ENCODE results near the gene SLC4A1. TPM values are rescaled to one million over a fixed set of nuclear protein-coding genes. Genes with fewer than 3 reads are reported as not detected.

The SLC4A1 gene
- total and polyA plus RNA-seq, 2 experiments from 2014 or later = not detected

- no peaks in the 10 kb centered on the region for H3K36me3 ChIP-seq (ENCODE audit: low read depth)
- in situ Hi-C loops (cut with MboI) = no loop called here
- no peak overlapping the region for H2AFZ ChIP-seq
- no peaks in the 10 kb centered on the region for H3K79me2 ChIP-seq (ENCODE audit: insufficient read depth)
- 81 to 83% methylated on average over 17 of the region's 17 CpGs for whole genome bisulfite sequencing, 2 experiments (ENCODE audit: low coverage in 1 of 2, low lambda C conversion rate in 2 of 2, missing lambda C conversion rate in 2 of 2)
- DNase-seq = no peak
- H3K9ac ChIP-seq = no peak overlapping the region
- H3K27ac ChIP-seq = no peak overlapping the region
- no peaks in the 10 kb centered on the region for H3K9me3 ChIP-seq (ENCODE audit: low read depth)
- H3K4me3 ChIP-seq = no peak overlapping the region
- no peaks in the 10 kb centered on the region for H4K20me1 ChIP-seq (ENCODE audit: insufficient read depth)
- no peaks in the 10 kb centered on the region for H3K9me2 ChIP-seq (ENCODE audit: insufficient read depth)
- peaks cover 7% of the 10 kb centered on the region; the same call in 1 of the 2 replicates for H3K27me3 ChIP-seq (replicated peaks; ENCODE audit: insufficient read depth)
- H3F3A ChIP-seq (ENCODE audit: insufficient read depth) = no peaks in the 10 kb centered on the region
- H3K4me1 ChIP-seq (ENCODE audit: insufficient read depth) = no peaks in the 10 kb centered on the region
- no peak for TF ChIP-seq EZH2phosphoT487 (IDR thresholded peaks at IDR 0.05; ENCODE audit: insufficient read depth, low read depth)
- no peak for TF ChIP-seq EZH2 (IDR thresholded peaks at IDR 0.05; ENCODE audit: insufficient read depth, poor library complexity, severe bottlenecking)
- H3K4me2 ChIP-seq (ENCODE audit: unreplicated experiment) = no peak overlapping the region
These were observed 9.1 kb downstream of the SLC4A1 start for GRCh38 chr17:44258811-44259351.

GRCh38 chr17:44257815-44258760 lies 9.8 kb downstream of the SLC4A1 start:
- Histone ChIP-seq H4K20me1 (ENCODE audit: insufficient read depth) (no peaks in the 10 kb centered on the region), H3K79me2 (ENCODE audit: insufficient read depth) (no peaks in the 10 kb centered on the region), H3K4me1 (ENCODE audit: insufficient read depth) (no peaks in the 10 kb centered on the region), H3K27ac (no peak overlapping the region), H3K4me2 (ENCODE audit: unreplicated experiment) (no peak overlapping the region), H3K4me3 (no peak overlapping the region), H3K9me2 (ENCODE audit: insufficient read depth) (no peaks in the 10 kb centered on the region), H3K9ac (no peak overlapping the region), H3F3A (ENCODE audit: insufficient read depth) (no peaks in the 10 kb centered on the region), H3K27me3 (replicated peaks; ENCODE audit: insufficient read depth) (peaks cover 7% of the 10 kb centered on the region; the same call in 1 of the 2 replicates), H3K9me3 (ENCODE audit: low read depth) (no peaks in the 10 kb centered on the region), H3K36me3 (ENCODE audit: low read depth) (no peaks in the 10 kb centered on the region), H2AFZ (no peak overlapping the region)
- no peak for DNase-seq
- in situ Hi-C loops (cut with MboI) = no loop called here
- WGBS, 2 experiments (ENCODE audit: low coverage in 1 of 2, low lambda C conversion rate in 2 of 2, missing lambda C conversion rate in 2 of 2) = 80 to 81% methylated on average over 19 to 23 of the region's 23 CpGs
- no peak for TF ChIP-seq EZH2 (IDR thresholded peaks at IDR 0.05; ENCODE audit: insufficient read depth, poor library complexity, severe bottlenecking)
- no peak for TF ChIP-seq EZH2phosphoT487 (IDR thresholded peaks at IDR 0.05; ENCODE audit: insufficient read depth, low read depth)

GRCh38 chr17:44256671-44257070 lies 11.3 kb downstream of the SLC4A1 start:
- H3K79me2 ChIP-seq (ENCODE audit: insufficient read depth) = no peaks in the 10 kb centered on the region
- in situ Hi-C loops (cut with MboI) = no loop called here
- no peak overlapping the region for H3K27ac ChIP-seq
- H3K4me2 ChIP-seq (ENCODE audit: unreplicated experiment) = no peak overlapping the region
- no peak overlapping the region for H3K9ac ChIP-seq
- peaks cover 7% of the 10 kb centered on the region; the same call in 1 of the 2 replicates for H3K27me3 ChIP-seq (replicated peaks; ENCODE audit: insufficient read depth)
- H3K9me3 ChIP-seq (ENCODE audit: low read depth) = no peaks in the 10 kb centered on the region
- H3K36me3 ChIP-seq (ENCODE audit: low read depth) = no peaks in the 10 kb centered on the region
- no peaks in the 10 kb centered on the region for H4K20me1 ChIP-seq (ENCODE audit: insufficient read depth)
- H3K9me2 ChIP-seq (ENCODE audit: insufficient read depth) = no peaks in the 10 kb centered on the region
- no peak for DNase-seq
- no peak for TF ChIP-seq EZH2phosphoT487 (IDR thresholded peaks at IDR 0.05; ENCODE audit: insufficient read depth, low read depth)
- no peak for TF ChIP-seq EZH2 (IDR thresholded peaks at IDR 0.05; ENCODE audit: insufficient read depth, poor library complexity, severe bottlenecking)
- H3K4me1 ChIP-seq (ENCODE audit: insufficient read depth) = no peaks in the 10 kb centered on the region
- H2AFZ ChIP-seq = no peak overlapping the region
- no peaks in the 10 kb centered on the region for H3F3A ChIP-seq (ENCODE audit: insufficient read depth)
- WGBS, 2 experiments (ENCODE audit: low coverage in 1 of 2, low lambda C conversion rate in 2 of 2, missing lambda C conversion rate in 2 of 2) = 39 to 56% methylated on average over 4 of the region's 4 CpGs
- H3K4me3 ChIP-seq = no peak overlapping the region

- Histone ChIP-seq H3K4me3 (no peak overlapping the region), H3K9me3 (ENCODE audit: low read depth) (no peaks in the 10 kb centered on the region), H3K79me2 (ENCODE audit: insufficient read depth) (no peaks in the 10 kb centered on the region), H3F3A (ENCODE audit: insufficient read depth) (no peaks in the 10 kb centered on the region), H4K20me1 (ENCODE audit: insufficient read depth) (no peaks in the 10 kb centered on the region), H3K9me2 (ENCODE audit: insufficient read depth) (no peaks in the 10 kb centered on the region), H3K4me1 (ENCODE audit: insufficient read depth) (no peaks in the 10 kb centered on the region), H3K9ac (no peak overlapping the region), H2AFZ (no peak overlapping the region), H3K4me2 (ENCODE audit: unreplicated experiment) (no peak overlapping the region), H3K36me3 (ENCODE audit: low read depth) (no peaks in the 10 kb centered on the region), H3K27ac (no peak overlapping the region), H3K27me3 (replicated peaks; ENCODE audit: insufficient read depth) (peaks cover 7% of the 10 kb centered on the region; the same call in 1 of the 2 replicates)
- 62 to 65% methylated on average over 2 of the region's 2 CpGs for WGBS, 2 experiments (ENCODE audit: low coverage in 1 of 2, low lambda C conversion rate in 2 of 2, missing lambda C conversion rate in 2 of 2)
- TF ChIP-seq EZH2phosphoT487 (IDR thresholded peaks at IDR 0.05; ENCODE audit: insufficient read depth, low read depth) = no peak
- TF ChIP-seq EZH2 (IDR thresholded peaks at IDR 0.05; ENCODE audit: insufficient read depth, poor library complexity, severe bottlenecking) = no peak
- in situ Hi-C loops (cut with MboI) = no loop called here
- no peak for DNase-seq
These were observed 12.0 kb downstream of the SLC4A1 start for GRCh38 chr17:44255915-44256314.
